ENCODE data around the gene FNDC11.
"Not testable (repeated sequence)": the region's sequence is repeated elsewhere in the genome, so short reads cannot be mapped to it uniquely, and the experiment has no call there.

The FNDC11 gene

GRCh38 chr20:63595416-63596127 lies 41.6 kb downstream of the FNDC11 start:
- in situ Hi-C loops (cut with HindIII; ENCODE audit: low pct_unique_long_range_greater_than_20kb, low sequenced_read_pairs), result no loop called here
- no peak for DNase-seq (ENCODE audit: low read depth in 1 of 2, low spot score in 1 of 2)
- TF ChIP-seq JUND (IDR thresholded peaks at IDR 0.05; ENCODE audit: low read depth), result no peak

DNA sequence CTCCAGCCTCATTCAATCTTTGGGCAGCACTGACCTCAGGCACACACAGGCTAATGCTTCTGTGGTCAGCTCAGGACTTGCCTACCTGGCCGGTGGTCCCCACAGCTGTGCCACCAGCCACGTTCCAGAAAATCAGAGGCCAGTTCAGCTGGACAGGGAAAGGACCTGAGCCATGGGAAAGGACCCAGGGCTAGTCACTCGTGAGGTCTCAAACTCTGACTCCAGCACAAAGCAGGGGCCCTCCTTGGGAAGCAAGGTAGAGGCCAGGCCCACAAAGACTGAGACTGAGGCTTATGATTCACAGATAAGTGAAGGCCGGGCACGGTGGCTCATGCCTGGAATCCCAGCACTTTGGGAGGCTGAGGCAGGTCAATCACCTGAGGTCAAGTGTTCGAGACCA lies 42.5 kb downstream of the FNDC11 start:
- DNase-seq (ENCODE audit: low read depth in 1 of 2, low spot score in 1 of 2), result no peak
- TF ChIP-seq JUND (IDR thresholded peaks at IDR 0.05; ENCODE audit: low read depth), result no peak
- in situ Hi-C loops (cut with HindIII; ENCODE audit: low pct_unique_long_range_greater_than_20kb, low sequenced_read_pairs), result no loop called here

- no peak for DNase-seq (ENCODE audit: low read depth in 1 of 2, low spot score in 1 of 2)
- in situ Hi-C loops (cut with HindIII; ENCODE audit: low pct_unique_long_range_greater_than_20kb, low sequenced_read_pairs), result no loop called here
- no peak for TF ChIP-seq JUND (IDR thresholded peaks at IDR 0.05; ENCODE audit: low read depth)
Observed at GRCh38 chr20:63597651-63598478, 43.9 kb downstream of the FNDC11 start.

- no peak for TF ChIP-seq JUND (IDR thresholded peaks at IDR 0.05; ENCODE audit: low read depth)
- no peak for DNase-seq (ENCODE audit: low read depth in 1 of 2, low spot score in 1 of 2)
Observed at GRCh38 chr20:63598479-63599395, 44.8 kb downstream of the FNDC11 start.

GRCh38 chr20:63599396-63600050 lies 45.6 kb downstream of the FNDC11 start:
- DNase-seq (ENCODE audit: low read depth in 1 of 2, low spot score in 1 of 2), result no peak
- in situ Hi-C loops (cut with HindIII; ENCODE audit: low pct_unique_long_range_greater_than_20kb, low sequenced_read_pairs), result no loop called here
- no peak for TF ChIP-seq JUND (IDR thresholded peaks at IDR 0.05; ENCODE audit: low read depth)

More at GRCh38 chr20:63598479-63599395, 44.8 kb downstream of the FNDC11 start:
- in situ Hi-C loops (cut with HindIII; ENCODE audit: low pct_unique_long_range_greater_than_20kb, low sequenced_read_pairs), result no loop called here

DNA sequence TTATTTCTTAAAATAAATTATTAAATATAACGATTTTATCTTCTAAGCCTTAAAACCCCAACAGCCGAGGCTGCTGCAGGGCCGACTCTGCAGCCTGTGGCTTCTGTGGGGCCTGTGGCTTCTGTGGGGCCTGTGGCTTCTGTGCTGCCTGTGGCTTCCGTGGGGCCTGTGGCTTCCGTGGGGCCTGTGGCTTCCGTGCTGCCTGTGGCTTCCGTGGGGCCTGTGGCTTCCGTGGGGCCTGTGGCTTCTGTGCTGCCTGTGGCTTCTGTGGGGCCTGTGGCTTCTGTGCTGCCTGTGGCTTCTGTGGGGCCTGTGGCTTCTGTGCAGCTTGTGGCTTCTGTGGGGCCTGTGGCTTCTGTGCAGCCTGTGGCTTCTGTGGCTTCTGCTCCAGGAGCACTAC lies 47.7 kb downstream of the FNDC11 start:
- DNase-seq (ENCODE audit: low read depth in 1 of 2, low spot score in 1 of 2); in situ Hi-C loops (cut with HindIII; ENCODE audit: low pct_unique_long_range_greater_than_20kb, low sequenced_read_pairs): not testable (repeated sequence)

DNA sequence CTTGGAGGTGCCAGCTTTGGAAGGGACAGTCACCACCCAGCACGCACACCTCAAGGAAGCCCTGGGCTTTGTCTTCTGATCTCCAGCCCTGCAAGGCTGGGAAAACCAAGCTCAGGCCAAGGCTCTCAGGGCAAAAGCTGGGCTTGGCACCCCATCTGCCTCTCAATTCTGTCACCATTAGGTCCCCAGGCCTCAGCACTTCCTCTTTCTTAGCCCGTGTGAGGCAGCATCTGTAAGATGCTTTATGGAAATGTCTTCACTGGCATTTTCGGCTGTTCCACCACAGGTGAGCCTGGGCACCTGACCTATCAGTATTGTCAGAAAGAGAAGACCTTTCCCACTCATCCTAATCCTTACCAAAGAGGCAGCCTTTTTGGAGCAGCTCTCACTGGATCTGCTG lies 48.4 kb downstream of the FNDC11 start:
- no peak for DNase-seq (ENCODE audit: low read depth in 1 of 2, low spot score in 1 of 2)
- no peak for TF ChIP-seq JUND (IDR thresholded peaks at IDR 0.05; ENCODE audit: low read depth)
- in situ Hi-C loops (cut with HindIII; ENCODE audit: low pct_unique_long_range_greater_than_20kb, low sequenced_read_pairs), result no loop called here
